GM18498 (cell line): ENCODE results near the gene ZBED1.
"Not testable (repeated sequence)": the region's sequence is repeated elsewhere in the genome, so short reads cannot be mapped to it uniquely, and the experiment has no call there.

ENCODE experiments used
- ATAC-seq: cut with Tn5 transposase; IDR thresholded peaks from one replicate; pipeline ENCODE4 v1.9.1; 2021; ENCODE audit warnings: mild to moderate bottlenecking, moderate library complexity; ENCODE audit not compliant: unreplicated experiment

The ZBED1 gene

GRCh38 chrX:2520539-2520938, 19.8 kb upstream of the ZBED1 start:
- no peak for ATAC-seq

- ATAC-seq: not testable (repeated sequence)
Measured at GRCh38 chrX:2519638-2520037, 18.9 kb upstream of the ZBED1 start.

GRCh38 chrX:2517055-2517454, 16.3 kb upstream of the ZBED1 start:
- peak; percentile 2 for ATAC-seq

GRCh38 chrX:2516623-2517022, 15.8 kb upstream of the ZBED1 start:
- peak; percentile 61 for ATAC-seq

GRCh38 chrX:2514131-2514530, 13.4 kb upstream of the ZBED1 start:
- ATAC-seq: no peak

- ATAC-seq: no peak
Measured at GRCh38 chrX:2513121-2513664, 12.4 kb upstream of the ZBED1 start.

GRCh38 chrX:2512501-2512900, 11.7 kb upstream of the ZBED1 start:
- ATAC-seq: no peak

- no peak for ATAC-seq
Measured at GRCh38 chrX:2511326-2511725, 10.6 kb upstream of the ZBED1 start.

GRCh38 chrX:2508648-2509335, 8.0 kb upstream of the ZBED1 start:
- ATAC-seq: no peak

GRCh38 chrX:2507904-2508627, 7.3 kb upstream of the ZBED1 start:
- no peak for ATAC-seq

- no peak for ATAC-seq
Measured at GRCh38 chrX:2507196-2507595, 6.4 kb upstream of the ZBED1 start.

- ATAC-seq: not testable (repeated sequence)
Measured at GRCh38 chrX:2505341-2505740, 4.6 kb upstream of the ZBED1 start.

- ATAC-seq: no peak
Measured at GRCh38 chrX:2504706-2505332, 4.0 kb upstream of the ZBED1 start.

- ATAC-seq: no peak
Measured at GRCh38 chrX:2503591-2504500, 3.1 kb upstream of the ZBED1 start.

- ATAC-seq: no peak
Measured at GRCh38 chrX:2502668-2503519, 2.1 kb upstream of the ZBED1 start.

GRCh38 chrX:2502120-2502667, 1.4 kb upstream of the ZBED1 start:
- no peak for ATAC-seq

- no peak for ATAC-seq
Measured at GRCh38 chrX:2501559-2502102, 855 bp upstream of the ZBED1 start.

GRCh38 chrX:2500091-2500802, 529 bp downstream of the ZBED1 start:
- peak; percentile 63 for ATAC-seq

- ATAC-seq: no peak
Measured at GRCh38 chrX:2499507-2499906, 1.3 kb downstream of the ZBED1 start.
